PC-9 (cell line): ENCODE data around the gene ARPC4. TPM values are rescaled to one million over a fixed set of nuclear protein-coding genes. Genes with fewer than 3 reads are reported as not detected.
A peak's percentile ranks its signal among the peaks of the same experiment; 100 is the strongest.
"Not testable (repeated sequence)": the region's sequence is repeated elsewhere in the genome, so short reads cannot be mapped to it uniquely, and the experiment has no call there.

Experiments
- BruUV-seq: library from RNA; stranded (reverse); fragments of 400-500 nt; replicated peaks from 2 replicates; lab custom pipeline; 2021; lab: Mats Ljungman, UMichigan
- CTCF ChIA-PET: fragments of 300-600 bp; sonication (Branson Sonifier 250); formaldehyde crosslinking; loops from one replicate; lab custom pipeline; 2022; ENCODE audit warnings: antibody characterized with exemption; lab: Charles Lee
- POLR2A ChIA-PET: fragments of 300-600 bp; sonication (Branson Sonifier 250); formaldehyde crosslinking; loops from one replicate; lab custom pipeline; 2022; ENCODE audit warnings: antibody characterized with exemption; ENCODE audit not compliant: unreplicated experiment; lab: Charles Lee
- DNase-seq, 2 experiments: peaks; one replicate each; pipeline versions ENCODE4 v3.0.0 to v3.0.0-alpha.2; 2015 to 2022; ENCODE audit warnings: mixed read lengths in 1 of 2
- H2AFZ ChIP-seq: fragments of 200-600 bp; sonication (generic); 2 replicates; pipeline ENCODE4 v1.8.1; 2017; ENCODE audit warnings: antibody characterized with exemption
- H3F3A ChIP-seq: fragments of 200-600 bp; sonication (generic); 2 replicates; pipeline ENCODE4 v1.8.1; 2017; ENCODE audit warnings: antibody characterized with exemption, mild to moderate bottlenecking, low read depth; ENCODE audit not compliant: insufficient read depth
- H3K27ac ChIP-seq: fragments of 200-600 bp; sonication (generic); 2 replicates; pipeline ENCODE4 v1.6.1; 2016; ENCODE audit warnings: mixed run types
- H3K27me3 ChIP-seq: fragments of 200-600 bp; sonication (generic); 2 replicates; pipeline ENCODE4 v1.6.1; 2016; ENCODE audit warnings: low read depth, mixed run types; ENCODE audit not compliant: insufficient read depth
- H3K36me3 ChIP-seq: fragments of 200-600 bp; sonication (generic); 2 replicates; pipeline ENCODE4 v1.6.1; 2016; ENCODE audit warnings: low read depth, mixed run types
- H3K4me1 ChIP-seq: fragments of 200-600 bp; sonication (generic); replicated peaks from 2 replicates; pipeline ENCODE4 v1.6.1; 2016; ENCODE audit warnings: mixed run types; ENCODE audit not compliant: insufficient read depth
- H3K4me2 ChIP-seq: fragments of 200-600 bp; sonication (generic); 2 replicates; pipeline ENCODE4 v1.6.1; 2017; ENCODE audit warnings: mixed run types
- H3K4me3 ChIP-seq: fragments of 200-600 bp; sonication (generic); 2 replicates; pipeline ENCODE4 v1.6.1; 2016; ENCODE audit warnings: mixed run types
- H3K79me2 ChIP-seq: fragments of 200-600 bp; sonication (generic); 2 replicates; pipeline ENCODE4 v1.6.1; 2017; ENCODE audit warnings: low read depth, mixed run types
- H3K9me2 ChIP-seq: fragments of 200-600 bp; sonication (generic); 2 replicates; pipeline ENCODE4 v1.8.1; 2017; ENCODE audit warnings: mild to moderate bottlenecking; ENCODE audit not compliant: insufficient read depth
- H3K9me3 ChIP-seq: fragments of 200-600 bp; sonication (generic); 2 replicates; pipeline ENCODE4 v1.8.1; 2016; ENCODE audit warnings: low read depth; ENCODE audit not compliant: insufficient read depth
- H4K20me1 ChIP-seq: fragments of 200-600 bp; sonication (generic); 2 replicates; pipeline ENCODE4 v1.8.1; 2017; ENCODE audit not compliant: insufficient read depth
- EZH2 ChIP-seq: fragments of 200-600 bp; sonication (generic); IDR thresholded peaks from 2 replicates; pipeline ENCODE4 v1.8.0; 2017; ENCODE audit warnings: antibody characterized with exemption, low read depth
- intact Hi-C: fragments of 100-400 bp; cut with micrococcal nuclease; formaldehyde crosslinking; loops from one replicate; pipeline ENCODE4 v1.10.0; 2022; ENCODE audit not compliant: unreplicated experiment
- total RNA-seq: library from RNA; stranded (reverse); gene quantifications from 2 replicates; pipeline ENCODE4 v1.2.3, GENCODE V29; 2021
- TF ChIP-seq, protein P1 (sequence below): fragments of 200-600 bp; sonication (generic); conservative IDR thresholded peaks from 2 replicates; pipeline ENCODE4 v1.6.1; 2017; ENCODE audit warnings: mixed run types, antibody characterized with exemption, mild to moderate bottlenecking, moderate library complexity

Gene ARPC4
- total RNA-seq, 1 experiment from 2014 or later = 127 TPM

DNA sequence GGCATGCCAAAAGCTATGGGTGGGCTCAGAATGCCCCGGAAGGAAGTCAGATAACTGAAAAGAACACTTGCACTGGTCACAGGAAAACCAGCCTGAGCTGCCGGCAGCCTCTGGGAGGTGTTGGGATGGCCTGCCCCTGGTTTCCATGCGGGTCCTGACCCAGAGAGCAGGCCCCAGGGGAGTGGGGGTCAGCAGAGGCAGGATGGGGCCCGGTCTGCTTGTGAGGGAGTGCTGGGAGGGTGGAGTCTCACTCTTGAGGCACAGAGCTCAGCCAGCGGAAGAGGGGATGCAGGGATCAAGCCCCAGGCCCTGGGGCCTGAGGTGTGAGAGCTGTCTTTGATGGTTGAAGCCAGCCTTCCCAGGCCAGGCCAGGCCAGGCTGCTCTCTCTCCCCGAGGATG, 53.3 kb downstream of the ARPC4 start:
- Histone ChIP-seq H2AFZ (no peak overlapping the region), H3K4me3 (no peak overlapping the region), H3K4me1 (peaks cover 27% of the 10 kb centered on the region), H3F3A (peaks cover 15% of the 10 kb centered on the region), H3K27me3 (no peaks in the 10 kb centered on the region), H3K27ac (no peak overlapping the region), H3K4me2 (no peak overlapping the region), H3K36me3 (peaks cover 6% of the 10 kb centered on the region), H4K20me1 (no peaks in the 10 kb centered on the region; the same call in 1 of the 2 replicates), H3K9me3 (no peaks in the 10 kb centered on the region), H3K79me2 (peaks cover 15% of the 10 kb centered on the region), H3K9me2 (no peaks in the 10 kb centered on the region)
- TF ChIP-seq, protein P1, sequence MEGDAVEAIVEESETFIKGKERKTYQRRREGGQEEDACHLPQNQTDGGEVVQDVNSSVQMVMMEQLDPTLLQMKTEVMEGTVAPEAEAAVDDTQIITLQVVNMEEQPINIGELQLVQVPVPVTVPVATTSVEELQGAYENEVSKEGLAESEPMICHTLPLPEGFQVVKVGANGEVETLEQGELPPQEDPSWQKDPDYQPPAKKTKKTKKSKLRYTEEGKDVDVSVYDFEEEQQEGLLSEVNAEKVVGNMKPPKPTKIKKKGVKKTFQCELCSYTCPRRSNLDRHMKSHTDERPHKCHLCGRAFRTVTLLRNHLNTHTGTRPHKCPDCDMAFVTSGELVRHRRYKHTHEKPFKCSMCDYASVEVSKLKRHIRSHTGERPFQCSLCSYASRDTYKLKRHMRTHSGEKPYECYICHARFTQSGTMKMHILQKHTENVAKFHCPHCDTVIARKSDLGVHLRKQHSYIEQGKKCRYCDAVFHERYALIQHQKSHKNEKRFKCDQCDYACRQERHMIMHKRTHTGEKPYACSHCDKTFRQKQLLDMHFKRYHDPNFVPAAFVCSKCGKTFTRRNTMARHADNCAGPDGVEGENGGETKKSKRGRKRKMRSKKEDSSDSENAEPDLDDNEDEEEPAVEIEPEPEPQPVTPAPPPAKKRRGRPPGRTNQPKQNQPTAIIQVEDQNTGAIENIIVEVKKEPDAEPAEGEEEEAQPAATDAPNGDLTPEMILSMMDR = no peak
- no peak for TF ChIP-seq EZH2
- BruUV-seq = no TSS peak
- POLR2A ChIA-PET = no interaction called here
- DNase-seq = no peak
- intact Hi-C loops = no loop called here
- CTCF ChIA-PET = interaction anchor here (0.7 kb wide), 1 partner anchor 360 kb away, joined by 6 read pairs; no protein-coding TSS in a partner anchor

DNA sequence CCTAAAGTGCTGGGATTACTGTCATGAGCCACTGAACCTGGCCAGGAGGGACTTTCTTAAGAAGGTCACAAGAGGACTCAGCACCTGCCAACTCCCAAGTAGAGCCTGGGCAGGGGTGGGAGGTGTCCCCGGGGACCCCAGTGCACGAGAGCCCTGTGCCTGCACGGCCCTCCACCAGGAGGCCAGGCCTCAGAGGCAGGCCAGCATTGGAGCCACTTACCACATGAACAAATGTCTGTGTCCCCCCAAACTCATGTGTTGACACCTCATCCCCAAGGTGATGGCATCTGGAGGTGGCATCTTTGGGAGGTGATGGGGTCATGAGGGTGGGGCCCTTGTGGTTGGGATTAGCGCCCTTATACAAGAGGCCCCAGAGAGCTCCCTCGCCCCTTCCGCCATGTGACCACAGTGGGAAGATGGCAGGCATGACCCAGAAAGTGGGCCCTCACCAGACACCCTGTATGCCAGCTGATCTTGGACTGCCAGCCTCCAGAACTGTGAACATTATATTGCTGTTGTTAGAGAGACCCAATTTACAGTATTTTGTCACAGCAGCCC, 54.1 kb downstream of the ARPC4 start:
- Histone ChIP-seq H3K27me3 (no peaks in the 10 kb centered on the region), H3K9me2 (no peaks in the 10 kb centered on the region), H3K27ac (no peak overlapping the region), H3F3A (peaks cover 15% of the 10 kb centered on the region), H3K36me3 (no peaks in the 10 kb centered on the region), H3K4me2 (no peak overlapping the region), H3K9me3 (no peaks in the 10 kb centered on the region), H3K79me2 (peaks cover 11% of the 10 kb centered on the region), H4K20me1 (no peaks in the 10 kb centered on the region; the same call in 1 of the 2 replicates), H3K4me1 (peaks cover 28% of the 10 kb centered on the region), H3K4me3 (no peak overlapping the region), H2AFZ (no peak overlapping the region)
- CTCF ChIA-PET = interaction anchor here (0.6 kb wide), 1 partner anchor 319 kb away, joined by 3 read pairs; no protein-coding TSS in a partner anchor
- TF ChIP-seq, protein P1 = no peak
- no peak for TF ChIP-seq EZH2
- intact Hi-C loops = no loop called here
- no peak for DNase-seq
- BruUV-seq = no TSS peak
- POLR2A ChIA-PET = no interaction called here

DNA sequence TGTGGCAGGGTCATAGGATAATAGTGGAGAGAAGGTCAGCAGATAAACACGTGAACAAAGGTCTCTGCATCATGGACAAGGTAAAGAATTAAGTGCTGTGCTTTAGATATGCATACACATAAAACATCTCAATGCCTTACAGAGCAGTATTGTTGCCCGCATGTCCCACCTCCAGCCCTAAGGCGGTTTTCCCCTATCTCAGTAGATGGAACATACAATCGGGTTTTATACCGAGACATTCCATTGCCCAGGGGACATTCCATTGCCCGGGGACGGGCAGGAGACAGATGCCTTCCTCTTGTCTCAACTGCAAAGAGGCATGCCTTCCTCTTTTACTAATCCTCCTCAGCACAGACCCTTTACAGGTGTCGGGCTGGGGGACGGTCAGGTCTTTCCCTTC, 55.0 kb downstream of the ARPC4 start:
- Histone ChIP-seq H3K4me1 (peaks cover 21% of the 10 kb centered on the region), H3F3A (peaks cover 11% of the 10 kb centered on the region)
- H3K27me3 ChIP-seq, CTCF ChIA-PET, H3K27ac ChIP-seq, H3K9me2 ChIP-seq, H3K36me3 ChIP-seq, H3K9me3 ChIP-seq, H3K4me2 ChIP-seq, H4K20me1 ChIP-seq, POLR2A ChIA-PET, H3K4me3 ChIP-seq, H2AFZ ChIP-seq, H3K79me2 ChIP-seq, BruUV-seq: not testable (repeated sequence)
- peak in 1 of 2 experiments; percentile 43 for DNase-seq
- intact Hi-C loops = loop anchor here (2.0 kb wide), 2 partner anchors 85 to 99 kb away; partner anchors contain the start of gene CRELD1
